PC-3 (cell line): ENCODE measurements around the gene TMEM178B.

Experiments
- EZH2 ChIP-seq: fragments of 300-600 bp; sonication (generic); IDR thresholded peaks from one replicate; pipeline ENCODE4 v1.6.1; 2017; ENCODE audit warnings: antibody characterized with exemption, mild to moderate bottlenecking, low read length; ENCODE audit not compliant: unreplicated experiment
- TF ChIP-seq, protein P1 (sequence below): fragments of 300-600 bp; sonication (generic); conservative IDR thresholded peaks from 2 replicates; pipeline ENCODE4 v1.5.1; 2017; ENCODE audit warnings: antibody characterized with exemption, low read depth, mild to moderate bottlenecking, low read length

DNA sequence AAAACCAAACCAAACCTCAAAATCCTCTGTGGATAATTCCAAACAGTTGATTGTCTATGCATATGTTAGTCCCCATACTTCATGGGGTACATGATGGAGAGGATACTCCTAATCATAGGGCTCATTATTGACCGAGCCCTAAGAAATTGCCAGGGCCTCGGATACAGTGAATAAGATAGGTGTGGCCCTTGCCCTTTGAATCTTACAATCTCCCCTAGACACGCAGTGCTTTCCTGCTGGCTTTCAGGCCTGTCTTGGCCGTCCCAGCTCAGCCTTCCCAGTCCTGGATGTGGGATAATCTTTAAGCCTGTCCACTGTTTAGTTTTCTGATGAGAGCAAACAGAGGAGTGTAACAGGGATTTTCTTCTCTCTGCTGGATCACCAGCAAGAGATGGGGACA is 161.8 kb downstream of the TMEM178B start:
- TF ChIP-seq, protein P1, sequence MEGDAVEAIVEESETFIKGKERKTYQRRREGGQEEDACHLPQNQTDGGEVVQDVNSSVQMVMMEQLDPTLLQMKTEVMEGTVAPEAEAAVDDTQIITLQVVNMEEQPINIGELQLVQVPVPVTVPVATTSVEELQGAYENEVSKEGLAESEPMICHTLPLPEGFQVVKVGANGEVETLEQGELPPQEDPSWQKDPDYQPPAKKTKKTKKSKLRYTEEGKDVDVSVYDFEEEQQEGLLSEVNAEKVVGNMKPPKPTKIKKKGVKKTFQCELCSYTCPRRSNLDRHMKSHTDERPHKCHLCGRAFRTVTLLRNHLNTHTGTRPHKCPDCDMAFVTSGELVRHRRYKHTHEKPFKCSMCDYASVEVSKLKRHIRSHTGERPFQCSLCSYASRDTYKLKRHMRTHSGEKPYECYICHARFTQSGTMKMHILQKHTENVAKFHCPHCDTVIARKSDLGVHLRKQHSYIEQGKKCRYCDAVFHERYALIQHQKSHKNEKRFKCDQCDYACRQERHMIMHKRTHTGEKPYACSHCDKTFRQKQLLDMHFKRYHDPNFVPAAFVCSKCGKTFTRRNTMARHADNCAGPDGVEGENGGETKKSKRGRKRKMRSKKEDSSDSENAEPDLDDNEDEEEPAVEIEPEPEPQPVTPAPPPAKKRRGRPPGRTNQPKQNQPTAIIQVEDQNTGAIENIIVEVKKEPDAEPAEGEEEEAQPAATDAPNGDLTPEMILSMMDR = no peak
- no peak for TF ChIP-seq EZH2
